ENCODE data around the gene MYB.

GRCh38 chr6:135202836-135203235 is 21.7 kb downstream of the MYB start:
- TF ChIP-seq EZH2 (IDR thresholded peaks at IDR 0.05; ENCODE audit: insufficient read depth, poor library complexity, severe bottlenecking) (no peak), EZH2phosphoT487 (IDR thresholded peaks at IDR 0.05; ENCODE audit: insufficient read depth, low read depth) (no peak)

Data from GM23248 (cell line).